NT2/D1 (cell line): ENCODE results near the gene GPR63.

ENCODE experiments used
- DNase-seq: peaks from one replicate; pipeline ENCODE4 v3.0.0-alpha.2; 2011; ENCODE audit warnings: low read depth, low spot score
- H3K27me3 ChIP-seq: 2 replicates; pipeline ENCODE4 v1.6.0; 2011; ENCODE audit warnings: mild to moderate bottlenecking; ENCODE audit not compliant: insufficient read length, insufficient read depth
- H3K36me3 ChIP-seq: 2 replicates; pipeline ENCODE4 v1.6.1; 2011; ENCODE audit warnings: mild to moderate bottlenecking, low read length, mixed read lengths; ENCODE audit not compliant: insufficient read depth, insufficient read length
- H3K4me1 ChIP-seq: 2 replicates; pipeline ENCODE4 v1.5.1; 2011; ENCODE audit not compliant: insufficient read depth, insufficient read length
- H3K4me3 ChIP-seq: 2 replicates; pipeline ENCODE4 v1.5.1; 2011; ENCODE audit warnings: low read depth; ENCODE audit not compliant: insufficient read length
- H3K9ac ChIP-seq: 2 replicates; pipeline ENCODE4 v1.6.0; 2011; ENCODE audit warnings: low read depth; ENCODE audit not compliant: insufficient read length
- H3K9me3 ChIP-seq: 2 replicates; pipeline ENCODE4 v1.5.1; 2011; ENCODE audit warnings: mild to moderate bottlenecking, low read length; ENCODE audit not compliant: insufficient read depth
- SUZ12 ChIP-seq: IDR thresholded peaks from 2 replicates; pipeline ENCODE4 v1.6.1; 2011; ENCODE audit not compliant: insufficient read length, insufficient read depth; ENCODE audit errors: extremely low read depth
- YY1 ChIP-seq: IDR thresholded peaks from 2 replicates; pipeline ENCODE4 v1.6.1; 2011; ENCODE audit not compliant: insufficient read length, insufficient read depth
- ZNF274 ChIP-seq: IDR thresholded peaks from 2 replicates; pipeline ENCODE4 v1.6.1; 2011; ENCODE audit warnings: mild to moderate bottlenecking, low read depth, low read length

Gene GPR63

DNA sequence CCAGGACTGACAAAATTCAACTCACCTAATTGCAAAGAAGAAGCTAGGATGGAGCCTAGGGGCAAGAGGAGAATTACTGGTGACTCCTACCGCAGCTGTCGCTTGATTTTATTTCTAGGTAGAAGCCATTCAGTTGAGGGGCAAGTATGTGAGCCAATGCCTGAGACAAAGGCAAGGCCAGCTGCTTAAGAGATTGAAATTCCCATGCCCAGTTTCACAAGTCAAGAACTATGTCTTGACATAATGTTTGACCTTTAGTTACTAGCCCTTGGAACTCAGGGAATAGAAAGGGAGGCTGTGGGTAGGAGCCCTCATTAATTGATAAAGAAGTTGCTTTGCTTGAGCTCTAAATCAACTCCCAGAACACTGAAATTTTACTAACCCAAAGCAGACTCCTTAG is 54.0 kb downstream of the GPR63 start:
- H3K4me1 ChIP-seq, result no peaks in the 10 kb centered on the region

DNA sequence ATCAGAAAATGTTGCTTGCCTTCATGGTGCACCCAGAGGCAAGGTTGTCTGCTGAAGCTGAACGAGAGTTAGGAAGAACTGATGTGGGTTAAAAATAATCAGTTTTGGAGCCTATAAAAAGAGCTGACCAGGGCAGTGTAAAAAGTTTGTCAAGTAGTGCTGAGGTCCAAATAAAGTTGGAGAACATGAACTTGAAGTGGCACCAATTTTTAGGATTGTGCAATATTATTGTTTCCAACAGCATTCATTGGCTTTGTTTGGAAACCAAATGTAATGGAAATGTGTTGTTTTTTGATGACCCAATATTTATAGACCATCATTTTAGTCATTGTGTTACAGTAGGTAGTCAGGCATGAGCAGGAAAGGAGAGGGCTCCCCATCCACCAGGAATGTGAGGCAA is 55.7 kb downstream of the GPR63 start:
- no peak for DNase-seq
- no peaks in the 10 kb centered on the region for H3K4me1 ChIP-seq
- TF ChIP-seq ZNF274 (no peak), YY1 (no peak), SUZ12 (no peak)
- no peaks in the 10 kb centered on the region for H3K27me3 ChIP-seq
- no peak overlapping the region for H3K9ac ChIP-seq
- no peaks in the 10 kb centered on the region for H3K9me3 ChIP-seq
- no peaks in the 10 kb centered on the region for H3K36me3 ChIP-seq
- no peak overlapping the region for H3K4me3 ChIP-seq

More for the DNA sequence above, 54.0 kb downstream of the GPR63 start:
- H3K27me3 ChIP-seq, result no peaks in the 10 kb centered on the region
- TF ChIP-seq ZNF274, result no peak
- TF ChIP-seq SUZ12, result no peak
- no peak for TF ChIP-seq YY1
- DNase-seq, result no peak
- no peaks in the 10 kb centered on the region for H3K9me3 ChIP-seq
- no peaks in the 10 kb centered on the region for H3K36me3 ChIP-seq
- H3K4me3 ChIP-seq, result no peak overlapping the region
- no peak overlapping the region for H3K9ac ChIP-seq

DNA sequence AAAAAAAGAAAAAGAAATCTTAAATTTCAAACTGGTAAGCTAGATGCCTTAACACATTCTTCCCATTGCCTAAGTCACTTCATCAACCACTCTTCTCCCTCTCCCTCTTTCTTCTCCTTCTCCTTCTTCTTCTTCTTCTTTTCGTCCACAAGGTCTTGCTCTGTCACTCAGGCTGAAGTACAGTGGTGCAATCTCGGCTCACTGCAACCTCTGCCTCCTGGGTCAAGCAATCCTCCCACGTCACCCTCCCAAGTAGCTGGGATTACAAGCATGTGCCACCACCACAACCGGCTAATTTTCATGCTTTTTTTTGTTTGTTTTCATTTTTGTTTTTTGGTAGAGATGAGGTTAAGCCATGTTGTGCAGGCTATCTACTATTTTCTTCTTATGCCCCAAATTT is 60.2 kb downstream of the GPR63 start:
- no peaks in the 10 kb centered on the region for H3K9me3 ChIP-seq
- no peaks in the 10 kb centered on the region for H3K36me3 ChIP-seq
- H3K4me3 ChIP-seq, result no peak overlapping the region
- no peaks in the 10 kb centered on the region for H3K4me1 ChIP-seq
- no peak for TF ChIP-seq SUZ12
- TF ChIP-seq YY1, result no peak
- TF ChIP-seq ZNF274, result no peak
- no peaks in the 10 kb centered on the region for H3K27me3 ChIP-seq
- DNase-seq, result no peak
- H3K9ac ChIP-seq, result no peak overlapping the region

DNA sequence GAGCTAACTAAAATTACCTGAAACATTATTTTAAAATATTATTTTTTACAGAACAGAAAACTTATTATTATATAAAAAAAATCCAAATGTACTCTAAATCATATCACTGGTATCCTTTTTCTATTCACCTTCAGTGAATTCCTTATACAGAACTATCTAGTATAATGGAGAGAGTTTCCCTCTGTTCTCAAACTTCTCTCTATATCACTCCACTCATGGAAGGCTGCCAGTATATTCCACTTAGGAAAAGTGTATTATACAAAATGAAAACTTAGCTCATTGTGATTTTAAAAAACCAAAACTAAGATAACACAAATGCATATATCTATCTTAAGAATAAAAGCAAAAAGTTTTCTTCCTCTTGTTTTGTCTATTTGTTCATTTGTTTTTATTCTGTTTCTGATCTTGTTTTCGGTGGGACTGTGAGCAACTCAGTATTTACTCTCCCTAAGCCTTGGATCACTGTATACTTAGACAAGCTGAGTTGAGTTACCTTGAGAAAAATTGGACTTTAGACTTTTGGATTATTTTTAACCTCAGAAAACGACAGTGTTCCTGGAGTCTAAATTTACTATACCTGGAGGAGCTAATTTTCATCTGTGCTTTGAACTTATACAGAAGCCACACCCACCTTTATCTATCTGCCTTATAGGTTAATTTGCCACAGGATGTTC is 61.4 kb downstream of the GPR63 start:
- no peaks in the 10 kb centered on the region for H3K9me3 ChIP-seq
- no peak overlapping the region for H3K9ac ChIP-seq
- DNase-seq, result no peak
- H3K4me1 ChIP-seq, result no peaks in the 10 kb centered on the region
- no peaks in the 10 kb centered on the region for H3K36me3 ChIP-seq
- no peak overlapping the region for H3K4me3 ChIP-seq
- no peak for TF ChIP-seq YY1
- no peak for TF ChIP-seq SUZ12
- H3K27me3 ChIP-seq, result no peaks in the 10 kb centered on the region

DNA sequence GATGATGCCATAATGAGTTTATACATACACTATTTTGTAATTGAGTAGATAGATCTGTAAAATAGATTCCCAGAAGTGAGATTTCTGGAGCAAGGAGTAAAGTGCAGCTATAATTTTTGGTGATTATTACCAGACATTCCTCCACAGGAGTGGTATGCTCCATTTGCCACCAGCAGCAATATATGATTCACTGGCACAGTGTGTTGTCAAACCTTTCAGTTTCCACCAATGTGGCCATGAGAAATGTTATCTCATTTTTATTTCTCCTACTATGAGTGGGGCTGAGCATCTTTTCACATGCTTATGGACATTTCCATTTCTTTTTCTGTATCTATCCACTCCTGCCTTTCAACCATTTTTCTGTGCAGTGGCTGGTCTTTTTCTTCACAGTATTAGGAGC is 70.5 kb downstream of the GPR63 start:
- Histone ChIP-seq H3K4me3 (no peak overlapping the region), H3K9me3 (no peaks in the 10 kb centered on the region), H3K36me3 (no peaks in the 10 kb centered on the region), H3K27me3 (no peaks in the 10 kb centered on the region), H3K4me1 (no peaks in the 10 kb centered on the region), H3K9ac (no peak overlapping the region)
- no peak for DNase-seq
- TF ChIP-seq SUZ12, result no peak
- no peak for TF ChIP-seq ZNF274
- no peak for TF ChIP-seq YY1

DNA sequence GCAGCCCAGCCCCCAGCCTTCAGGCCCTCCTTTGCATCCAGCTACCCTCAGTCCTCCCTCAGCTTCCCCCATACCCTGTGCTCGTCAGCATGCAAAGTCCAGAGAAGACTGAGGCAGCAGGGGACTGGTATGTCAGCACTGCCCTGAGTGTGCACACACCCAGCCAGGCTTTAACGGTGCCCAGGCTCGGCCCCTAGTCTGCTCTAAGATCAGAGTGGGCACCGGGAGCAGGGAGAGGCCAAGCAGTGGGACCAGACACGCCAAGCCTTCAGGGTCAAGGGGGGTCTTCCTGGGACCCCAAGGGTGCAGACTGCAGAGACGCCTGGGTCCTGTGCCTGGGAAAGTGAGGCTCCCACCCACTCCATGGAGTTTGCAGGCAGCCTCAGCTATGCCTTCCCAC is 74.7 kb downstream of the GPR63 start:
- Histone ChIP-seq H3K4me3 (no peak overlapping the region), H3K4me1 (no peaks in the 10 kb centered on the region), H3K9ac (no peak overlapping the region), H3K27me3 (no peaks in the 10 kb centered on the region), H3K9me3 (no peaks in the 10 kb centered on the region), H3K36me3 (no peaks in the 10 kb centered on the region)
- no peak for DNase-seq
- TF ChIP-seq YY1, result no peak
- no peak for TF ChIP-seq SUZ12
- no peak for TF ChIP-seq ZNF274

DNA sequence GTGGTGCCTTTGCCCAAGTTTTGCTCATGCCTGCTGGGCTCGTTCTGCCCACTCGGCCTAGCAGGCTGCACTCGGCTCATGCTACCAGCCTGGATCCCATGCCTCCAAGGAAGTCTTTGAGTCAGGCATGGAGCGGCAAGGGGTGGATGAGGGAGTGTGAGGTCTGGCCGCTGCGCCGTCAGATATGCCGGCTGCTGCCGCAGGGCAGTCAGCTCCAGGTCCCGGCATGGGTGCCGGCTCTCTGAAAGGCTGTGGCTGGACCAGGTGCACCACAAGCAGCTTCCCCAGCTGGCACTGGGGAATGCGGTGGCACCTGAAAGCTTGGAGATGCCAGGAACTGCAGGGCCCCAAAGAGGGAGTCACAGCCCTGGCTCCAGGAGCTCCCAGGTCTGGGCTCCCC is 75.5 kb downstream of the GPR63 start:
- Histone ChIP-seq H3K36me3 (no peaks in the 10 kb centered on the region), H3K9me3 (no peaks in the 10 kb centered on the region), H3K4me3 (no peak overlapping the region), H3K9ac (no peak overlapping the region), H3K27me3 (no peaks in the 10 kb centered on the region), H3K4me1 (no peaks in the 10 kb centered on the region)
- TF ChIP-seq ZNF274 (no peak), YY1 (no peak), SUZ12 (no peak)
- no peak for DNase-seq

DNA sequence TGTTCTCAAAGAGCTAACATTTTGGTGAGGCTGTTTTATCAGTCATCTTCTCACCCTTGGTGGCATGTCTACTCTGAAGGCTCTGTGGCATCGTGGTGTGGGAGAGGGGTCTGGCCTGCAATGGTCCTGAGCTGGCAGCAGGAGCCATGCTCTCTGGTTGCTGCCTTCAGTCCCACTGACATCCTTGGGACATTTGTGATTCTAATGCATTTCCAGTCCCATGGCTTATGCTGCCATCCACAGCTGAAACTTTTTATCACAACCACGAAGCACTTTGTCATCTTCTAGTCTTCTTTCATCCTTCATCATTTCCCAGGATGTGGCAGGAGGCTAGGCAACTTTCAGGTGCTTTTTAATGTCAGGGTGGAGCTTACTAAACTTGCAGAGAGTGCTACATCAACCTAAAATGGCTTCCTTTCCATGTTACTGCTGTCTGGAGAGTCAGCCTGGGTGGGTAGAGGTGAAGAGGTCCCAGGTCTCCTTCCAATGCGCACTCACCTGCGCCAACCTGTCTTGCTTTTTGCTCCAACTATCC is 77.1 kb downstream of the GPR63 start:
- no peak overlapping the region for H3K9ac ChIP-seq
- H3K4me3 ChIP-seq, result no peak overlapping the region
- H3K27me3 ChIP-seq, result no peaks in the 10 kb centered on the region
- no peak for TF ChIP-seq YY1
- no peak for TF ChIP-seq SUZ12
- TF ChIP-seq ZNF274, result no peak
- H3K9me3 ChIP-seq, result no peaks in the 10 kb centered on the region
- no peaks in the 10 kb centered on the region for H3K36me3 ChIP-seq
- no peaks in the 10 kb centered on the region for H3K4me1 ChIP-seq
- no peak for DNase-seq
